ENCODE measurements around the gene CLEC18B.
A peak's percentile ranks its signal among the peaks of the same experiment; 100 is the strongest.
"Not testable (repeated sequence)": the region's sequence is repeated elsewhere in the genome, so short reads cannot be mapped to it uniquely, and the experiment has no call there.

Gene CLEC18B

GRCh38 chr16:74406600-74407361 is 14.5 kb downstream of the CLEC18B start:
- DNase-seq (ENCODE audit: low read depth), result not testable (repeated sequence)

DNA sequence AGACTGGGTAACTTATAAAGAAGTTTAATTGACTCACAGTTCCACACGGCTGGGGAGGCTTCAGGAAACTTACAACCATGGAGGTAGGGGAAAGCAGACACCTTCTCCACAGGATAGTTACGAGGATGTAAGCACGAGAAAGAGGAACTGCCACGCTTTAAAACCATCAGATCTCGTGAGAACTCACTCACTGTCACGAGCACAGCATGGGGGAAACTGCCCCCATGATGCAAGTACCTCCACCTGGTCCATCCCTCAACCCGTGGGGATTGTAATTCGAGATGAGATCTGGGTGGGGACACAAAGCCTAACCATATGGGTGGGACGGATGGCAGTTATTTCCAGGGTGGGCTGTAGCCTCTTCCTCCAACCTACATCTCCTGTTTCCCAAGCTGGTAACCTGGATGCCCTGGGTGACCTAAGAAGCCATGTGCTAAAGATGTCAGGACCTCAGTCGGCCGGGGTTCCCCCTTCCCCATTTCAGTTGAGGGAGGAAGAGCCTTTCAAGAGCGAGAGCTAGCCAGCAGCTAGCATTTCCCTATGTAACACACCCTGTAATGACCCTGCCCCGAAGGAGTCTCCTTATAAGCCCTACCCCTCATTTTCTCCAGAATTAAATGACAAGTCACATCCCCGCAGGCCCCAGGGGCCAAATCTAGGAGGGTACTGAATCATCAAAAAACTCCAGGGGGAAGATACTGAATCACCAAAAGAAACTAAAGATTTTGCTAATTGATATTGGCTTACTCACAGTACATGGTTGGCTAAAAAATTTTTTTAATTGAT is 16.9 kb downstream of the CLEC18B start:
- not testable (repeated sequence) for DNase-seq (ENCODE audit: low read depth)

DNA sequence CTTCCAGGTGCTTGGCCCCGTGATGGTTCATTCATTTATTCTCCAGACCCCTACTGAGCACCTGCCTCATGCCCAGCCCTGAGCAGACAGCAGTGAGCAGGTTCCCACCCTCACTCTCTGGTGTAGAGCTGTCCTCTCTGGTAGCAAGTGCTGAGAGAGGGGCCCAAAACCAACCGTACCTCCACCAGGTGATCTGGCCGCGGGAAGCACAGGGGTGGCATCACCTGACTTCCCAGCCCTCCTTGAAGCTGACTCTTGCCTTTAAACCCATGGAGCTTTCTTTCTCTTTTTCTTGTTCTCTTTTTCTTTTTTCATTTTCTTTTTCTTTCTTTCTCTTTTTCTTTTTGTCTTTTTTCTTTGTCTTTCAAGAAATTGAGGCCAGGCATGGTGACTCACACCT is 21.0 kb downstream of the CLEC18B start:
- not testable (repeated sequence) for DNase-seq (ENCODE audit: low read depth)

GRCh38 chr16:74398212-74398895 is 22.9 kb downstream of the CLEC18B start:
- not testable (repeated sequence) for DNase-seq (ENCODE audit: low read depth)

DNA sequence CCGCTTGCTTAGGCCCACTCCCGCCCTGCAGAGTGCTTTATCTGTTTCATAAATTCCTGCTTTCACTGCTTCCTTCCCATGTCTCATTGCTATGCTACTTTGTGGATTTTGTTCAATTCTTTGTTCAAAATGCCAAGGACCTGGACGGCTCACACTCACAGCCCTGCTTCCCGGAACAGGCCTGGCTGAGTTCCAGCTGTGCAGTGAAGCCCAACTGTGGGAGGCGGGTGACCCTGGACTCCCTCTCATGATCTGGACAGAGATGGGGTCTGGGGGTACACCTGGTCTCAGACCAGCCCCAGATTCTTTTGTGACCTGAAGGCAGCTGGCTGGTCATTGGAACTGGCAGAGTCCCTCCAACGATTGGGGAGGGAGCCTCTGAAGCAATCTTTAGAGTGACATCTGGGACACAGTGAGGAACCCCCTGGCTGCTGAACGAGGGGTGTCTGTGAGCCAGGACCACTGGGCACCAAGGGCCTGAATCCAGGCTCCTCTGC is 24.7 kb downstream of the CLEC18B start:
- DNase-seq (ENCODE audit: low read depth), result not testable (repeated sequence)

- not testable (repeated sequence) for DNase-seq (ENCODE audit: low read depth)
Observed at GRCh38 chr16:74394604-74395003, 26.7 kb downstream of the CLEC18B start.

DNA sequence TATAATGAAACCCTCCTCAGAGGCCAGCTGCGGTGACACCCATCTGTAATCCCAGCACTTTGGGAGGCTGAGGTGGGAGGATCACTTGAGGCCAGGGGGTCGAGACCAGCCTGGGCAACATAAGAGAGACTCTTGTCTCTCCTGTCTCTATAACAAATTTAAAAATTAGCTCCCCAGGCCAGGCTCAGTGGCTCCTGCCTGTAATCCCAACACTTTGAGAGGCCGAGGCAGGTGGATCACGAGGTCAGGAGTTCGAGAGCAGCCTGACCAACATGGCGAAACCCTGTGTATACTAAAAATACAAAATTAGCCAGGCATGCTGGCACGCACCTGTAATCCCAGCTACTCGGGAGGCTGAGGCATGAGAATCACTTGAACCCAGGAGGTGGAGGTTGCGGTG is 27.1 kb downstream of the CLEC18B start:
- DNase-seq (ENCODE audit: low read depth), result not testable (repeated sequence)

DNA sequence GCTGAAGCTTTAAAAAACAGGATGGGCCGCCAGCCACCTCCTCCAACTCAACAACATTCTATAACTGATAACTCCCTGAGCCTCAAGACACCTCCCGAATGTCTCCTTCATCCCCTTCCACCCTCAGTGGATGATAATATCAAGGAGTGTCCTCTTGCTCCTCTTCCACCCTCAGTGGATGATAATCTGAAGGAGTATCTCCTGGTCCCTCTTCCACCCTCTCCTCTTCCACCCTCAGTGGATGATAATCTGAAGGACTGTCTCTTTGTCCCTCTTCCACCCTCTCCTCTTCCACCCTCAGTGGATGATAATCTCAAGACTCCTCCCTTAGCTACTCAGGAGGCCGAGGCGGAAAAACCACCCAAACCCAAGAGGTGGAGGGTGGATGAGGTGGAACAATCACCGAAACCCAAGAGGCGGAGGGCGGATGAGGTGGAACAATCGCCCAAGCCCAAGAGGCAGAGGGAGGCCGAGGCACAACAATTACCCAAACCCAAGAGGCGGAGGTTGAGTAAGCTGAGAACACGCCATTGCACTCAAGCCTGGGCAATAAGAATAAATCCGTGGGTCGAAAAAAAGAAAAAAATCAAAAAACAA is 29.7 kb downstream of the CLEC18B start:
- DNase-seq (ENCODE audit: low read depth), result not testable (repeated sequence)

- not testable (repeated sequence) for DNase-seq (ENCODE audit: low read depth)
Observed at GRCh38 chr16:74382339-74383034, 38.8 kb downstream of the CLEC18B start.

- not testable (repeated sequence) for DNase-seq (ENCODE audit: low read depth)
Observed at GRCh38 chr16:74373847-74374184, 47.5 kb downstream of the CLEC18B start.

DNA sequence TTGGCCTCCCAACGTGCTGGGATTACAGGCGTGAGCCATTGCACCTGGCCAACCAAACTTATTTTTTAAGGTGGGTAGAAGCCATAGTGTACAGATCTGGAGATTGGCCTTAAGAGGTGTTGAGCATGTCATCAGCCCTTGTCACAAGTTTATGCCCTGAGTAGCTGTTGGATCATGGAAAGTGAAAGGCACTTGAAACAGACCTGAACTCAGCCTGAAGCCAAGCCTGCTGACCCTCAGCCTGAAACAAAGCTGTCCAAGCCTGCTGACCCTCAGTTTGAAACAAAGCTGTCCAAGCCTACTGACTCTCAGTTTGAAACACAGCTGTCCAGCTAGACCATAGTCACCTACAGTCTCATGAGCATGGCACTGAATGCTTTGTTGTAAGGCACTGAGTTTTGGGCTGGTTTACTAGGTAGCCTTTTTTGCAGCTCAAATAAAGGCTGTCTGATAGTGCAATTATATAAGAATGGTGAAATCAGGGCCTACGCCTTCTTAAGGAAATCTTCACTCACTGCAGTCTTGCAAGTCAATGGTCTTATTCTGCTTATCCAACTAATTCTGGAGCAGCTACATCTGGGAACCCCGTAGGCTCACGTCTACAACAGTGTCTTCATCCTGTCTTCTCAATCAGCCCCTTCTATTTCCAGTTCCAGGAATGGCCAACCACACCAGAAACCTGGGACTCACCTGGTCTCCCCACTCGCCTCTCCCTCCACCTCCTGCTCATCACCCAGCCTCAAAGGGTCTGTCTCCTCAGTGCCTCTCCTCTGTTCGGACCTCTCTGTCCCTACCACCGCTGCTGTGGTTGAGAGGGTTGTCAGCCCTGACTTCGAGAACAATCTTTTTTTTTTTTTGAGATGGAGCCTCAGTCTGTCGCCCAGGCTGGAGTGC is 48.1 kb downstream of the CLEC18B start:
- DNase-seq (ENCODE audit: low read depth), result no peak

- no peak for DNase-seq (ENCODE audit: low read depth)
Observed at GRCh38 chr16:74372369-74372768, 48.9 kb downstream of the CLEC18B start.

GRCh38 chr16:74370338-74371135 is 50.7 kb downstream of the CLEC18B start:
- not testable (repeated sequence) for DNase-seq (ENCODE audit: low read depth)

- peak; percentile 92 for DNase-seq (ENCODE audit: low read depth)
Observed at GRCh38 chr16:74368002-74368911, 53.0 kb downstream of the CLEC18B start.

DNA sequence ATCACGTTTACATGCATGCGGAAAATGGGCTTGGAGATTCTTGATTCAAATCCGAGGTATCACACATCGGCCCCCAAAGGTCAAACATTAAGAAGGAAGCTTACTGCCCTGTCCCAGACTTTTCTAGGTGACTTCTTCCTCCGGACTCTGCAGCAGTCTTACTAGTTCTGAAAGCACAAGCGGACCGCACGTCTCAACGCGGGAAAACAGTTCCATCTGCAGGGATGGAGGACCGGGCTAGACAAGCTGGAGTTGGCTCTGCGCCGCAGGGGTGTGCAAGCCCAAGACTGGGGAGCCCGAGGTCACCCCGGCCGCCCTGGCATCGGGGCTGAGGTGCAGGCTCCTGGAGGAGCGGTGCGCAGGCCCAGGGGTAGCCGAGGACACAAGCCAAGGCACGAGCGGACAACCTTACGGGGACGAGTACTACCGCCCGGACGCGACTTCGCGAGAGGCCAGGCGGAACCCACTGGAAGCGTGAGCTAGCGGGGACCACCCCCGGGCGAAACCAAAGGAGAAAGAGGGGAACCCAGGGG is 53.7 kb downstream of the CLEC18B start:
- peak; percentile 40 for DNase-seq (ENCODE audit: low read depth)

GRCh38 chr16:74361646-74362610 is 59.4 kb downstream of the CLEC18B start:
- not testable (repeated sequence) for DNase-seq (ENCODE audit: low read depth)

All from EH (cell line).